ENCODE results near the gene ZDHHC14. TPM values are rescaled to one million over a fixed set of nuclear protein-coding genes. Genes with fewer than 3 reads are reported as not detected.

The ZDHHC14 gene
- total RNA-seq, 4 donors from 2014 or later: 6.2 to 20.6 (median 15.1) TPM

- Histone ChIP-seq H3K4me3 (replicated peaks in 1 of 3) (no peak overlapping the region), H3K27me3 (no peaks in the 10 kb centered on the region), H3K4me1 (no peaks in the 10 kb centered on the region), H3K36me3 (no peaks in the 10 kb centered on the region), H3K9me3 (no peaks in the 10 kb centered on the region), H3K27ac (no peak overlapping the region)
- 96 to 98% methylated on average over 8 of the region's 8 CpGs for WGBS, 2 donors
- TF ChIP-seq CTCF (IDR thresholded peaks at IDR 0.05): no peak
- no peak for TF ChIP-seq POLR2A (IDR thresholded peaks at IDR 0.05)
- intact Hi-C loops (cut with DNase I): no loop called here
- no peak for DNase-seq
Measured at GRCh38 chr6:157561414-157561790, 180.4 kb downstream of the ZDHHC14 start.

- Histone ChIP-seq H3K36me3 (no peaks in the 10 kb centered on the region), H3K9me3 (no peaks in the 10 kb centered on the region), H3K27me3 (no peaks in the 10 kb centered on the region), H3K4me3 (replicated peaks in 1 of 3) (no peak overlapping the region), H3K4me1 (no peaks in the 10 kb centered on the region), H3K27ac (no peak overlapping the region)
- TF ChIP-seq CTCF (IDR thresholded peaks at IDR 0.05): no peak
- no peak for TF ChIP-seq POLR2A (IDR thresholded peaks at IDR 0.05)
- intact Hi-C loops (cut with DNase I): no loop called here
- WGBS, 2 donors: 94% methylated on average over 8 to 15 of the region's 15 CpGs
- no peak for DNase-seq
Measured at GRCh38 chr6:157561929-157562810, 181.2 kb downstream of the ZDHHC14 start.

- Histone ChIP-seq H3K9me3 (no peaks in the 10 kb centered on the region), H3K4me3 (replicated peaks in 1 of 3) (no peak overlapping the region), H3K27me3 (no peaks in the 10 kb centered on the region), H3K36me3 (no peaks in the 10 kb centered on the region), H3K27ac (no peak overlapping the region), H3K4me1 (no peaks in the 10 kb centered on the region)
- intact Hi-C loops (cut with DNase I): no loop called here
- TF ChIP-seq POLR2A (IDR thresholded peaks at IDR 0.05) (no peak), CTCF (IDR thresholded peaks at IDR 0.05) (no peak)
- DNase-seq: no peak
- 84 to 85% methylated on average over 11 of the region's 11 CpGs for WGBS, 2 donors
Measured at GRCh38 chr6:157562997-157563396, 182.0 kb downstream of the ZDHHC14 start.

- 91 to 97% methylated on average over 8 of the region's 8 CpGs for WGBS, 2 donors
- Histone ChIP-seq H3K4me1 (no peaks in the 10 kb centered on the region), H3K4me3 (replicated peaks in 1 of 3) (no peak overlapping the region), H3K27me3 (no peaks in the 10 kb centered on the region), H3K27ac (no peak overlapping the region), H3K9me3 (no peaks in the 10 kb centered on the region), H3K36me3 (no peaks in the 10 kb centered on the region)
- TF ChIP-seq POLR2A (IDR thresholded peaks at IDR 0.05) (no peak), CTCF (IDR thresholded peaks at IDR 0.05) (no peak)
- DNase-seq: no peak
- intact Hi-C loops (cut with DNase I): no loop called here
Measured at GRCh38 chr6:157563611-157564284, 182.8 kb downstream of the ZDHHC14 start.

- Histone ChIP-seq H3K4me3 (replicated peaks in 1 of 3) (no peak overlapping the region), H3K9me3 (no peaks in the 10 kb centered on the region), H3K36me3 (no peaks in the 10 kb centered on the region), H3K4me1 (no peaks in the 10 kb centered on the region), H3K27me3 (no peaks in the 10 kb centered on the region), H3K27ac (no peak overlapping the region)
- intact Hi-C loops (cut with DNase I): no loop called here
- TF ChIP-seq POLR2A (IDR thresholded peaks at IDR 0.05) (no peak), CTCF (IDR thresholded peaks at IDR 0.05) (no peak)
- WGBS, 2 donors: 96 to 97% methylated on average over 1 of the region's 1 CpG
- DNase-seq: no peak
Measured at GRCh38 chr6:157568702-157569101, 187.7 kb downstream of the ZDHHC14 start.

Measured in thyroid gland (tissue), 4 donors.